Measurements from ENCODE around the gene CIAO1.

- TF ChIP-seq CTCF (IDR thresholded peaks at IDR 0.05; ENCODE audit: insufficient read depth, low read depth, low read length) (no peak), EZH2 (IDR thresholded peaks at IDR 0.05; ENCODE audit: insufficient read depth, low read length) (no peak)
Measured at GRCh38 chr2:96225016-96225533, 41.0 kb upstream of the CIAO1 start.

Data from astrocyte (in vitro differentiated cells and primary cell).